ENCODE data around the gene PTCH2. TPM values are rescaled to one million over a fixed set of nuclear protein-coding genes. Genes with fewer than 3 reads are reported as not detected.
A peak's percentile ranks its signal among the peaks of the same experiment; 100 is the strongest.

Gene PTCH2
- total and polyA plus RNA-seq, 2 of the 13 experiments (the other 11 are each of a cell fraction or from before 2014, with no cell fraction given): 0.60 to 1.5 TPM

- TF ChIP-seq SKI (IDR thresholded peaks at IDR 0.05; ENCODE audit: partially characterized antibody): no peak
- no peak for TF ChIP-seq TAF15 (IDR thresholded peaks at IDR 0.05; ENCODE audit: low read depth, low read length, poor library complexity, severe bottlenecking)
- no peak; the same call in 1 of the 2 replicates for TF ChIP-seq CBX5 (CRISPR knock-in tag; IDR thresholded peaks at IDR 0.05; ENCODE audit: borderline replicate concordance)
- TF ChIP-seq LRRFIP1 (CRISPR knock-in tag; conservative IDR thresholded peaks at IDR 0.05): no peak
- TF ChIP-seq ARNTL (CRISPR knock-in tag; IDR thresholded peaks at IDR 0.05): peak; percentile 70
- TF ChIP-seq ZUFSP (CRISPR knock-in tag; IDR thresholded peaks at IDR 0.05; ENCODE audit: borderline replicate concordance): no peak
- TF ChIP-seq THAP8 (CRISPR knock-in tag; IDR thresholded peaks at IDR 0.05; ENCODE audit: borderline replicate concordance): no peak
- peak; percentile 52; the same call in 1 of the 2 replicates for TF ChIP-seq YEATS2 (CRISPR knock-in tag; IDR thresholded peaks at IDR 0.05; ENCODE audit: borderline replicate concordance)
- 0 out of 2 replicates have a peak, but pooled peaks have one; percentile 67 for TF ChIP-seq ZFP37 (CRISPR knock-in tag; IDR thresholded peaks at IDR 0.05; ENCODE audit: borderline replicate concordance)
- 0 out of 2 replicates have a peak, but pooled peaks have one; percentile 50 for TF ChIP-seq PBX3 (CRISPR knock-in tag; IDR thresholded peaks at IDR 0.05; ENCODE audit: borderline replicate concordance)
- TF ChIP-seq NCOA2 (CRISPR knock-in tag; IDR thresholded peaks at IDR 0.05): no peak
- no peak for TF ChIP-seq ZNF407 (CRISPR knock-in tag; IDR thresholded peaks at IDR 0.05; ENCODE audit: not compliant biosample characterization)
Observed at GRCh38 chr1:44784094-44785028, 58.7 kb downstream of the PTCH2 start (continued).

Measured in HepG2 (cell line).